SH-SY5Y (cell line): ENCODE results near the gene OR2B6.

Experiments used
- GATA2 ChIP-seq: IDR thresholded peaks from 2 replicates; pipeline ENCODE4 v1.6.1; 2011; ENCODE audit warnings: mild to moderate bottlenecking, low read depth, low read length
- GATA3 ChIP-seq: IDR thresholded peaks from 2 replicates; pipeline ENCODE4 v1.6.1; 2011; ENCODE audit warnings: low read depth, mild to moderate bottlenecking, low read length, moderate library complexity

Gene OR2B6

GRCh38 chr6:27956941-27957340 lies at the start of gene OR2B6:
TSS of gene OR2B6 (plus strand) at chr6:27957241. CDS start at chr6:27957241, 0 bp downstream.
- TF ChIP-seq GATA3 (no peak), GATA2 (no peak)

DNA sequence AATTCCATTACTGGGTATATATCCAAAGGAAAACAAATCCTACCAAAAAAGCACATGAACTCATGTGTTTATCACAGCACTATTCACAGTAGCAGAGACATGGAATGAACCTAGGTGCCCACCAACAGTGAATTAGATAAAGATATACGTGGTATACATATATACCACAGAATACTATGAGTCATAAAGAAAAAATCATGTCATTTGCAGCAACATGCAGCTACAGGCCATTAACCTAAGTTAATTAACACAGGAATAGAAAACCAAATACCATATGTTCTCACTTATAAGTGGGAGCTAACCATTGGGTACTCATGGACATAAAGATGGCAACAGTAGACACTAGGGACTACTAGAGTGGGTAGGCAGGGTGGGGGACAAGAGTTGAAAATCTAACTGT lies 49.0 kb upstream of the OR2B6 start:
- TF ChIP-seq GATA2 (no peak), GATA3 (no peak)

- TF ChIP-seq GATA2 (no peak), GATA3 (no peak)
Measured at GRCh38 chr6:27911956-27912446, 45.0 kb upstream of the OR2B6 start, which contains the start of gene OR2B2. TSS of gene OR2B2 (minus strand) at chr6:27912396. CDS start at chr6:27912319, 77 bp downstream.

- TF ChIP-seq GATA2 (no peak), GATA3 (no peak)
Measured at GRCh38 chr6:27922949-27923348, 34.1 kb upstream of the OR2B6 start.

- TF ChIP-seq GATA3 (no peak), GATA2 (no peak)
Measured at GRCh38 chr6:27924179-27924578, 32.9 kb upstream of the OR2B6 start.

DNA sequence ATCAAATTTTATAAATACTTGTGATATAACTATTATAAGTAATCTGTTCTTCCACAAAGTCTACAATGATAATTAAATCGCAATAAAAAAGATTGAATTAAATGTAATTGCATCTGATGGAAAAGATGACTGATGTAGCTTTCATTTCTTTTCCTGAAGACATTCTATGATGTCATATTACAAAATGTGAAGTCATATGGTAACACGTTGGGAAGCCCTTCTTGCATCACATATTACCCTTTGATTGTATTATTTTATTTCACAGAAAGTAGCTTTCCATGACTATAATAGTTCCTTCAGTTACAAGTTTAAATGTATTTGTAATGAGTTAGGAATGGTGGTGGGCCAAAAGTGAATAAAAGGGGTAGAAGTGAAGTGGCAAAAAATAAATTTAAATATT lies 25.8 kb upstream of the OR2B6 start:
- TF ChIP-seq GATA2 (no peak), GATA3 (no peak)

DNA sequence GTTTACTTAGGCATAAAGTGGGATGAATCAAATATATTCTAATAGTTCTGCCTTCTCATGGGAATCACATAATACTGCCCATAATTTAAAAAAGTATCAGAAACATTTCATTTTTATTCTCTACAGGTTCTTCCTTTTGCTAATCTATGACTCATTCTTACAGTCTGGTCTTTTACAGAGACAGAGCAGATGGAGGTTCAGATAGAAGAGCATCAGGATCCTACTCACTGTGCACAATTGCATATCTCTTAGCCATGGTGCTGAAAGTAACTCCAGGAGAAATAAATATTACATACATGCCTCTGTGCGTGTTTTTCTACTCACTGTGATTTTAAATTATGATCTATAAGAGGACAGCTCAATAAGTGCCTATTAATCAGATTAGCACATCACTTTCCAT lies 16.3 kb upstream of the OR2B6 start:
- TF ChIP-seq GATA3 (no peak), GATA2 (no peak)

DNA sequence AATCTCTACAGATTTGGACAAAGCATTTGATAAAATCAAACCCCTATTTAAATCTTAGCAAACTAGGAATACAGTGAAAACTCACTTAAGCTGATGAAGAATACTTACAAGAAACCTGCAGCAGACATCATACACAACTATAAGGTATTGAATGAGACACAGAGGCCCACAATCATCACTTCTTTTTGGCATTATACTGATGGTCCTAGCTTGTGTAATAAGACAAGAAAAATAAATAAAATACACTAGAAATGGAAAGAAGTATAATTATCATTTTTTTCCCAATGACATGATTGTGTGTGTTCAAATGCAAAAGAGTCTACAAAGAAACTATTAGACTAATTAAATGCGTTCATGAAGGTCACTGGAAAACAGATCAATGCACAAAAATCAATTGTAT lies 8.8 kb upstream of the OR2B6 start:
- TF ChIP-seq GATA3 (no peak), GATA2 (no peak)

DNA sequence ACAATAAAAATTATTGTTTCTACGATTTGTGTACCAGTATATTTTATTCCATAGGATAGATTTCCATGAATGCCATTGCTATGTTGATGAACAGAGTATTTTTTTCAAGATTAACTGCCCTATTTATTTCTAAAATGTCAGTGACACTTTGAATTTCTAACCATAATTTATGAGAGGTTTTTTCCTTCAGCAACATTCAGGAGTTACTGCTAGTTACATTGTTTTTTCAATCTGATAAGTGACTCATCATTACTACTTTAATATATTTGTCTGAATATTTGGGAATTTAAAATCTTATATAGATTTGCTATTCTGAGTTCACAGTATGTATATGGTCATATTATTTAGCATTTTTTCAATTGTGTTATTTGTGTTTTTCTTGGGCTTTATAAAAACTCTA lies 6.0 kb upstream of the OR2B6 start:
- no peak for TF ChIP-seq GATA3
- TF ChIP-seq GATA2, result no peak

DNA sequence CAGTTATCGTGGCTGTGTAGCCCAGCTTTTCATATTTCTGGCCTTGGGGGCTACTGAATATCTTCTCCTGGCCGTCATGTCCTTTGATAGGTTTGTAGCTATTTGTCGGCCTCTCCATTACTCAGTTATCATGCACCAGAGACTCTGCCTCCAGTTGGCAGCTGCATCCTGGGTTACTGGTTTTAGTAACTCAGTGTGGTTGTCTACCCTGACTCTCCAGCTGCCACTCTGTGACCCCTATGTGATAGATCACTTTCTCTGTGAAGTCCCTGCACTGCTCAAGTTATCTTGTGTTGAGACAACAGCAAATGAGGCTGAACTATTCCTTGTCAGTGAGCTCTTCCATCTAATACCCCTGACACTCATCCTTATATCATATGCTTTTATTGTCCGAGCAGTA lies 475 bp downstream of the OR2B6 start:
- TF ChIP-seq GATA2 (no peak), GATA3 (no peak)

- no peak for TF ChIP-seq GATA2
- TF ChIP-seq GATA3, result no peak
Measured at GRCh38 chr6:27962506-27962905, 5.5 kb downstream of the OR2B6 start.

GRCh38 chr6:27966044-27966443 lies 9.0 kb downstream of the OR2B6 start:
- TF ChIP-seq GATA3 (no peak), GATA2 (no peak)

GRCh38 chr6:27966816-27967426 lies 9.9 kb downstream of the OR2B6 start:
- TF ChIP-seq GATA3, result no peak
- TF ChIP-seq GATA2, result no peak

- no peak for TF ChIP-seq GATA3
- TF ChIP-seq GATA2, result no peak
Measured at GRCh38 chr6:27970444-27970843, 13.4 kb downstream of the OR2B6 start.

GRCh38 chr6:27972750-27973149 lies 15.7 kb downstream of the OR2B6 start:
- TF ChIP-seq GATA2, result no peak
- TF ChIP-seq GATA3, result no peak

- TF ChIP-seq GATA3 (no peak), GATA2 (no peak)
Measured at GRCh38 chr6:27977387-27977786, 20.3 kb downstream of the OR2B6 start.
